ENCODE results near the gene TYK2.
"Not testable (repeated sequence)": the region's sequence is repeated elsewhere in the genome, so short reads cannot be mapped to it uniquely, and the experiment has no call there.

Gene TYK2

GRCh38 chr19:10380313-10381102 lies at the start of gene TYK2:
TYK2 (minus strand) TSS chr19:10380572; CDS start chr19:10378406, 2,166 bp downstream.
- peak; percentile 98 for DNase-seq

GRCh38 chr19:10428996-10429381 lies 48.6 kb upstream of the TYK2 start:
- no peak for DNase-seq

GRCh38 chr19:10427169-10427568 lies 46.8 kb upstream of the TYK2 start:
- DNase-seq = no peak

GRCh38 chr19:10424011-10424637 lies 43.8 kb upstream of the TYK2 start:
- DNase-seq = peak; percentile 67

- no peak for DNase-seq
Observed at GRCh38 chr19:10422846-10423245, 42.5 kb upstream of the TYK2 start.

- DNase-seq = no peak
Observed at GRCh38 chr19:10422046-10422461, 41.7 kb upstream of the TYK2 start.

GRCh38 chr19:10421240-10422045 lies 41.1 kb upstream of the TYK2 start:
- no peak for DNase-seq

GRCh38 chr19:10420444-10421239 lies 40.3 kb upstream of the TYK2 start, which contains the start of gene PDE4A:
PDE4A (plus strand) TSS chr19:10420538; CDS start chr19:10420765, 227 bp downstream.
- DNase-seq = peak; percentile 50

GRCh38 chr19:10419646-10420443 lies 39.5 kb upstream of the TYK2 start:
- peak; percentile 79 for DNase-seq

- DNase-seq = no peak
Observed at GRCh38 chr19:10419200-10419645, 38.9 kb upstream of the TYK2 start.

GRCh38 chr19:10418485-10419199 lies 38.3 kb upstream of the TYK2 start:
- no peak for DNase-seq

- no peak for DNase-seq
Observed at GRCh38 chr19:10418235-10418484, 37.8 kb upstream of the TYK2 start.

GRCh38 chr19:10417541-10418234 lies 37.3 kb upstream of the TYK2 start:
- DNase-seq = no peak

GRCh38 chr19:10416380-10417257 lies 36.2 kb upstream of the TYK2 start:
- peak; percentile 95 for DNase-seq

GRCh38 chr19:10416083-10416379 lies 35.7 kb upstream of the TYK2 start:
- no peak for DNase-seq

- no peak for DNase-seq
Observed at GRCh38 chr19:10412257-10412977, 32.0 kb upstream of the TYK2 start.

GRCh38 chr19:10411224-10411623 lies 30.9 kb upstream of the TYK2 start:
- not testable (repeated sequence) for DNase-seq

- DNase-seq = peak; percentile 73
Observed at GRCh38 chr19:10408511-10409283, 28.3 kb upstream of the TYK2 start.
